SIG-M5 (cell line): Measurements from ENCODE around the gene KRTAP10-12.
"Not testable (repeated sequence)": the region's sequence is repeated elsewhere in the genome, so short reads cannot be mapped to it uniquely, and the experiment has no call there.

Experiments
- DNase-seq: peaks from one replicate; lab custom pipeline; 2025; lab: John Stamatoyannopoulos, UW

KRTAP10-12 gene

GRCh38 chr21:44670642-44671432 is 26.1 kb upstream of the KRTAP10-12 start:
- no peak for DNase-seq

GRCh38 chr21:44671911-44672310 is 25.1 kb upstream of the KRTAP10-12 start:
- DNase-seq = no peak

GRCh38 chr21:44677881-44678280 is 19.1 kb upstream of the KRTAP10-12 start:
- DNase-seq = no peak

- DNase-seq = no peak
Observed at GRCh38 chr21:44681152-44681551, 15.8 kb upstream of the KRTAP10-12 start.

- no peak for DNase-seq
Observed at GRCh38 chr21:44681861-44682579, 15.0 kb upstream of the KRTAP10-12 start, which contains the start of gene KRTAP12-1. Gene KRTAP12-1, minus strand, starts transcription at chr21:44682163. Its CDS starts 40 bp downstream, at chr21:44682123.

- DNase-seq = no peak
Observed at GRCh38 chr21:44682580-44683151, 14.3 kb upstream of the KRTAP10-12 start.

GRCh38 chr21:44684077-44684476 is 12.9 kb upstream of the KRTAP10-12 start:
- DNase-seq = no peak

- DNase-seq = no peak
Observed at GRCh38 chr21:44684483-44684882, 12.5 kb upstream of the KRTAP10-12 start.

- DNase-seq = not testable (repeated sequence)
Observed at GRCh38 chr21:44685050-44685449, 11.9 kb upstream of the KRTAP10-12 start.

- no peak for DNase-seq
Observed at GRCh38 chr21:44686000-44686781, 10.8 kb upstream of the KRTAP10-12 start.

- no peak for DNase-seq
Observed at GRCh38 chr21:44686843-44687561, 10.0 kb upstream of the KRTAP10-12 start.

- no peak for DNase-seq
Observed at GRCh38 chr21:44687671-44688070, 9.3 kb upstream of the KRTAP10-12 start.

- DNase-seq = not testable (repeated sequence)
Observed at GRCh38 chr21:44689740-44690139, 7.2 kb upstream of the KRTAP10-12 start.

- DNase-seq = no peak
Observed at GRCh38 chr21:44691686-44692085, 5.3 kb upstream of the KRTAP10-12 start.

GRCh38 chr21:44692798-44693512 is 4.0 kb upstream of the KRTAP10-12 start:
- DNase-seq = no peak

GRCh38 chr21:44694776-44695175 is 2.2 kb upstream of the KRTAP10-12 start:
- DNase-seq = no peak

GRCh38 chr21:44695184-44695583 is 1.8 kb upstream of the KRTAP10-12 start:
- no peak for DNase-seq

- DNase-seq = no peak
Observed at GRCh38 chr21:44695641-44696040, 1.3 kb upstream of the KRTAP10-12 start.

- DNase-seq = no peak
Observed at GRCh38 chr21:44696572-44696971, 400 bp upstream of the KRTAP10-12 start.

- DNase-seq = no peak
Observed at GRCh38 chr21:44697811-44698734, 1.1 kb downstream of the KRTAP10-12 start.
